Right renal pelvis (tissue), 4 donors: ENCODE data around the gene CCDC174. TPM values are rescaled to one million over a fixed set of nuclear protein-coding genes. Genes with fewer than 3 reads are reported as not detected.
A peak's percentile ranks its signal among the peaks of the same experiment; 100 is the strongest.
"Not testable (repeated sequence)": the region's sequence is repeated elsewhere in the genome, so short reads cannot be mapped to it uniquely, and the experiment has no call there.

Source experiments
- DNase-seq, 4 donors: peaks; one replicate each; pipeline ENCODE4 v3.0.0-alpha.2; 2013; ENCODE audit warnings: low read depth in 4 of 4, low spot score in 3 of 4, missing footprints in 1 of 4
- polyA plus RNA-seq, 4 donors: library from polyadenylated mRNA; unstranded; fragments of 120-200 nt; gene quantifications; one replicate each; pipeline ENCODE4 v1.2.1, GENCODE V29; 2013; ENCODE audit not compliant: insufficient read length in 4 of 4

Gene CCDC174
- polyA plus RNA-seq: 10 to 100 TPM; 31.9 to 38.5 (median 35.0) TPM

GRCh38 chr3:14651440-14652251, at the start of gene CCDC174:
TSS of gene CCDC174 (plus strand) at chr3:14651762. CDS start at chr3:14651837, 75 bp downstream.
- peak; percentile 98 to 99 (median 99) for DNase-seq

GRCh38 chr3:14602006-14602803, 49.4 kb upstream of the CCDC174 start:
- DNase-seq: no peak

GRCh38 chr3:14602804-14603644, 48.5 kb upstream of the CCDC174 start:
- no peak for DNase-seq

GRCh38 chr3:14605067-14605466, 46.5 kb upstream of the CCDC174 start:
- DNase-seq: no peak

- DNase-seq: no peak
Observed at GRCh38 chr3:14605744-14606143, 45.8 kb upstream of the CCDC174 start.

- DNase-seq: no peak
Observed at GRCh38 chr3:14606669-14607339, 44.8 kb upstream of the CCDC174 start.

GRCh38 chr3:14608298-14608697, 43.3 kb upstream of the CCDC174 start:
- DNase-seq: no peak

GRCh38 chr3:14609058-14609457, 42.5 kb upstream of the CCDC174 start:
- DNase-seq: not testable (repeated sequence)

GRCh38 chr3:14609506-14609905, 42.1 kb upstream of the CCDC174 start:
- DNase-seq: no peak

- no peak for DNase-seq
Observed at GRCh38 chr3:14609941-14610340, 41.6 kb upstream of the CCDC174 start.

GRCh38 chr3:14614189-14614588, 37.4 kb upstream of the CCDC174 start:
- DNase-seq: no peak

- DNase-seq: no peak
Observed at GRCh38 chr3:14614862-14615261, 36.7 kb upstream of the CCDC174 start.

- no peak for DNase-seq
Observed at GRCh38 chr3:14616606-14617507, 34.7 kb upstream of the CCDC174 start.

- DNase-seq: no peak
Observed at GRCh38 chr3:14617508-14618023, 34.0 kb upstream of the CCDC174 start.

GRCh38 chr3:14619605-14620004, 32.0 kb upstream of the CCDC174 start:
- no peak for DNase-seq

- no peak for DNase-seq
Observed at GRCh38 chr3:14620512-14620911, 31.1 kb upstream of the CCDC174 start.

- no peak for DNase-seq
Observed at GRCh38 chr3:14621093-14621492, 30.5 kb upstream of the CCDC174 start.

- no peak for DNase-seq
Observed at GRCh38 chr3:14622368-14622767, 29.2 kb upstream of the CCDC174 start.

GRCh38 chr3:14623569-14624051, 28.0 kb upstream of the CCDC174 start:
- DNase-seq: no peak
